Activated CD4-positive, alpha-beta memory T cell treated with anti-CD3 and anti-CD28 coated beads, Interleukin-2, amount 10 ng/mL, durations not matched to agents 7 days and 5 days (primary cell): ENCODE measurements around the gene CASD1. TPM values are rescaled to one million over a fixed set of nuclear protein-coding genes. Genes with fewer than 3 reads are reported as not detected.

Experiments used
- CTCF ChIA-PET: fragments of 350-600 bp; sonication (Branson Sonifier 250); formaldehyde crosslinking; loops from one replicate; lab custom pipeline; 2021; ENCODE audit warnings: antibody characterized with exemption, inconsistent platforms; lab: Charles Lee
- POLR2A ChIA-PET: fragments of 350-600 bp; sonication (Branson Sonifier 250); formaldehyde crosslinking; loops from one replicate; lab custom pipeline; 2021; ENCODE audit warnings: antibody characterized with exemption; lab: Charles Lee
- DNase-seq: peaks from one replicate; pipeline ENCODE4 v3.0.0-alpha.2; 2020
- H3K27ac Mint-ChIP-seq: one replicate; pipeline ENCODE4 v1.8.0; 2021; ENCODE audit warnings: mild to moderate bottlenecking, mixed read lengths
- H3K27me3 Mint-ChIP-seq: one replicate; pipeline ENCODE4 v1.8.0; 2021; ENCODE audit warnings: mixed read lengths
- H3K36me3 Mint-ChIP-seq: one replicate; pipeline ENCODE4 v1.8.0; 2021; ENCODE audit warnings: low read depth, mixed read lengths
- H3K4me1 Mint-ChIP-seq: one replicate; pipeline ENCODE4 v1.8.0; 2021; ENCODE audit warnings: mixed read lengths
- H3K4me3 Mint-ChIP-seq: one replicate; pipeline ENCODE4 v1.8.0; 2021; ENCODE audit warnings: mild to moderate bottlenecking, mixed read lengths
- H3K9me3 Mint-ChIP-seq: one replicate; pipeline ENCODE4 v1.8.0; 2021; ENCODE audit warnings: mixed read lengths
- total RNA-seq, 2 experiments: library from RNA; stranded (reverse); gene quantifications; one replicate each; pipeline ENCODE4 v1.2.3, GENCODE V29; 2021

The CASD1 gene
- total RNA-seq, 2 experiments from 2014 or later = 9.6 to 13.0 TPM

DNA sequence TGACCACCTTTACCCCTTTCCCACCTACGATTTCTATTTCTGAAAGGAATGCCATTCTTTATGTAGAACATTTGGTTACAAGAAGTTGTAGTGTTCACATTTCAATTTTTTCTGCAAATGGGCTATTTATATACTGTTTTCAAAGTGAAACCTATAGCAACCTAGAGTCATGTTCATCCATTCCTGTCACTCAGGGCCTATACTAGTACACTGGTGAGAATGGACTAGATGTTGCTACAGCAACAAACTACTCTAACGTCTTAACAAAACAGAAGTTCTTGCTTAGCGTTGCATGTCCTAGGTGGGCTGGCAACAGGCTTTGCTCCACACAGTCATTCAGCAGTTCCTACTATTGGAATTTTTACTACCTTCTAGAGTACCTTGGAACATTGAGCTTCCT is 16.3 kb downstream of the CASD1 start:
- H3K4me1 Mint-ChIP-seq = no peaks in the 10 kb centered on the region
- POLR2A ChIA-PET = no interaction called here
- H3K36me3 Mint-ChIP-seq = peaks cover 13% of the 10 kb centered on the region
- no peak overlapping the region for H3K27ac Mint-ChIP-seq
- H3K4me3 Mint-ChIP-seq = no peak overlapping the region
- H3K9me3 Mint-ChIP-seq = no peaks in the 10 kb centered on the region
- CTCF ChIA-PET = no interaction called here
- DNase-seq = no peak
- H3K27me3 Mint-ChIP-seq = no peaks in the 10 kb centered on the region

DNA sequence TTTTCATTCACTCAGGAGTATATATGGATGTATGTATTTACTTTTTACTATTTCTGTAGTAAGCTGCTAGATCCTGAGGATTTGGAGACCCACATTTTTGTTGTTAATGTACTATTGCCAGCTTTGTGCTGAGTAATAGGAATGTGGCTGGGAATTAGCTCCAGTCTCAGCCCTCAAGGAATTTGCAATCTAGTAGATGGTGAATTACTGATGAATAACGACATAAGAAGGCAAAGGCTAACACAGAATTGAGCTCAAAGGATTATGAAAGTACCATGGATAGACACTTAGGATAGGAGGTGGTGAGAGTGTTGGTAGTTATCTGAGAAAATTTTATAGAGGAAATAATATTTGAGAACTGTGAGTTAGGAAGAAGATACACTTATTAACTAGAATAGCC is 19.9 kb downstream of the CASD1 start:
- ChIA-PET POLR2A (interaction anchor here (1.5 kb wide), 1 partner anchor 18 kb away, joined by 3 read pairs; no protein-coding TSS in a partner anchor), CTCF (no interaction called here)
- no peak overlapping the region for H3K27ac Mint-ChIP-seq
- no peak for DNase-seq
- no peaks in the 10 kb centered on the region for H3K9me3 Mint-ChIP-seq
- H3K27me3 Mint-ChIP-seq = no peaks in the 10 kb centered on the region
- H3K36me3 Mint-ChIP-seq = peaks cover 14% of the 10 kb centered on the region
- H3K4me1 Mint-ChIP-seq = no peaks in the 10 kb centered on the region
- H3K4me3 Mint-ChIP-seq = no peak overlapping the region

DNA sequence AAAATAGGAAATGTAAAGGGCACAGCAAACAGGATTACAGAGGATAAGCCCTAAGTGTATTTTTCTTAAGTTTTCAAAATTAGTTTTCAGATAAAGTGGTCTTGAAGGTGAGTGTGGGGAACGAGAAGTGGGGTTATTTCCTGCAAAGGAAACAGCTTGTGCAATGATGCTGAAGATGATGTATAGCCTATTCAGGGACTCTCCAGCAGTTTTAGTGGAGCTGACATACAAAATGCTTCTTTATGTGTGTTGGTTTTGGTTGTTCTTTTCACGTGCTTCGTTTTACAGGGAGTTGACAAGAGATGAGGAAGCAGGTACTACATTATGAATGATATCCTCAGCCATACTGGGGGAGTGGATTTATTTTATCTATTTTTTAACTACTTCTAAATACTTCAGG is 20.5 kb downstream of the CASD1 start:
- ChIA-PET POLR2A (interaction anchor here (1.5 kb wide), 1 partner anchor 18 kb away, joined by 3 read pairs; no protein-coding TSS in a partner anchor), CTCF (no interaction called here)
- no peaks in the 10 kb centered on the region for H3K4me1 Mint-ChIP-seq
- H3K27me3 Mint-ChIP-seq = no peaks in the 10 kb centered on the region
- no peak for DNase-seq
- peaks cover 19% of the 10 kb centered on the region for H3K36me3 Mint-ChIP-seq
- H3K27ac Mint-ChIP-seq = no peak overlapping the region
- no peaks in the 10 kb centered on the region for H3K9me3 Mint-ChIP-seq
- H3K4me3 Mint-ChIP-seq = no peak overlapping the region

DNA sequence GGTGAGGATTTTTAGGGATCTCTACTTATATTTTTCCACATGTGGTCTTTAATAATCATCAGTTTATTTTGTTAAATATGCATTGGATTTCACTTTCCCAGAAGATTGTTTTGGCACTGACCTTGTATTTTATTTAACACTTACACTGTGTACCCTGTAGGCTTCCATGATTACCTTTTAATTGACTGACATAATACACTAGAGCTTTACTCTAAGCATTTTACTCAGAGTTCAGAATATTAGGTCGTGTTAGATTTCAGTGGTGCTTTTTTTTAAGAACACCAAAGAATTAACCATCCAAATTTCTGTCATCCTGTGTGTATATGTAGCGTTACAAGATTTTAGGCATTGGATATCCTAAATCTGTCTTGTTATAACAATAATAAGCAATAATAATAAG is 23.1 kb downstream of the CASD1 start:
- Mint-ChIP-seq H3K4me3 (no peak overlapping the region), H3K9me3 (no peaks in the 10 kb centered on the region), H3K36me3 (peaks cover 29% of the 10 kb centered on the region), H3K27ac (no peak overlapping the region), H3K27me3 (no peaks in the 10 kb centered on the region), H3K4me1 (no peaks in the 10 kb centered on the region)
- ChIA-PET CTCF (no interaction called here), POLR2A (no interaction called here)
- DNase-seq = no peak

DNA sequence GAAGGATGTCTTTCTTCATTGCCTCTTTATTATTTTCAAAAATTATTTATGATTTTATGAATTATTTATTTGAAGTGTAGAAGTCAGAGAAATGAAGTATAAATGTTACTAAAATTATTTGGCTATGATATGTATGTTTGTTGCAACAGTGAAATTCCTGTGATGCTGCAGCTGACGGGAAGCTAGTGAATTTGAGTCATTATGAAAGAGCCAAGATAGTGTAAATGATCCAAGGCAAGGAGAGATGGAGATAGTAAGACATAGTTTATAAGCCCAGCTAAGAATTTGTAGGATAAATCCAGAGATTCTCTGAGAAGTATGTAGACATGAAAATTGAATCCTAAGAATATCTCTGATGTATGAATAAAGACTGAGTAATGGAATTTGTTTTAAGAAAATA is 30.8 kb downstream of the CASD1 start:
- POLR2A ChIA-PET = no interaction called here
- no peaks in the 10 kb centered on the region for H3K27me3 Mint-ChIP-seq
- no peak overlapping the region for H3K4me3 Mint-ChIP-seq

DNA sequence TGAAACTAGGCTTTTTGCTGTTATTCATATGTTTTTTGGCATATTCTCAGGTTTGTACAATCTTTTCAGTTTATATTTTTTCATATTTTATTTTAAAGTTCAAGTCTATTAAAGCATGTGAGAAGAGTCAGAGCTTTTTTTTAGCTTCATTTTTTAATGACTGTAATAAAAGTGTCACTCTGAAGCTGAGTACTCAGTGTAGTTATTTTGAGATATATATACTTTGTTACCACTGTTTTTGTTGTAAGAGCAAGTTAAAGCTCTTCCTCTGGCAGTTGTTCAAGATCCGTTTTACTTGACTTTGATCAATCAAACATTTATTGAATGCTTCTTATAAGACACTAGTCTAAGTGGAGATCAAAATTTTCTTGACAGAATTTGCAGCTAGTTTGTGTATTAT is 37.5 kb downstream of the CASD1 start:
- H3K27ac Mint-ChIP-seq = no peak overlapping the region
- no peaks in the 10 kb centered on the region for H3K27me3 Mint-ChIP-seq
- H3K36me3 Mint-ChIP-seq = peaks cover 10% of the 10 kb centered on the region
- DNase-seq = no peak
- H3K9me3 Mint-ChIP-seq = no peaks in the 10 kb centered on the region
- ChIA-PET POLR2A (no interaction called here), CTCF (no interaction called here)
- no peak overlapping the region for H3K4me3 Mint-ChIP-seq
- H3K4me1 Mint-ChIP-seq = peaks cover 2% of the 10 kb centered on the region

More for the DNA sequence above, 30.8 kb downstream of the CASD1 start:
- DNase-seq = no peak
- H3K36me3 Mint-ChIP-seq = peaks cover 26% of the 10 kb centered on the region
- H3K9me3 Mint-ChIP-seq = no peaks in the 10 kb centered on the region
- CTCF ChIA-PET = no interaction called here
- no peak overlapping the region for H3K27ac Mint-ChIP-seq
- peaks cover 2% of the 10 kb centered on the region for H3K4me1 Mint-ChIP-seq

DNA sequence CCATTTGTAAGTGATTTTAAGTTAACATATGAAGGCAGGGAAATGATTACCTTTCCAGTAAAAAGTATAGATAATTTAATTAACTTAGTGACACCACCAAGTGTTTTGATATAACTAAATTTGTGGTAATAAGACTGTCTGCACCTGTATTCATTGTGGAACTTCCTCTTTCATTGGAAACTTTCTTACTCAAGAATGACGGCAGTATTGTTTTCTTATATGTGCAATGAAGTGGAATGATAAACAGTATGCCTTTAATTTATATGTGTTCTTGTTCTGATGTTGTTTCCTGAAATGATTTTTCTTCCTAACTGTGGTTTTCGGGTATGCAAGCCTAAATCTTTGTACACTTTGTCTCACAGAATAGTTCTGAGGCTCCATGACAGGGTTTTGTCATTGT is 46.4 kb downstream of the CASD1 start:
- Mint-ChIP-seq H3K36me3 (peaks cover 13% of the 10 kb centered on the region), H3K4me3 (no peak overlapping the region), H3K9me3 (no peaks in the 10 kb centered on the region), H3K27me3 (no peaks in the 10 kb centered on the region), H3K27ac (no peak overlapping the region), H3K4me1 (no peaks in the 10 kb centered on the region)
- ChIA-PET POLR2A (no interaction called here), CTCF (no interaction called here)
- DNase-seq = no peak

DNA sequence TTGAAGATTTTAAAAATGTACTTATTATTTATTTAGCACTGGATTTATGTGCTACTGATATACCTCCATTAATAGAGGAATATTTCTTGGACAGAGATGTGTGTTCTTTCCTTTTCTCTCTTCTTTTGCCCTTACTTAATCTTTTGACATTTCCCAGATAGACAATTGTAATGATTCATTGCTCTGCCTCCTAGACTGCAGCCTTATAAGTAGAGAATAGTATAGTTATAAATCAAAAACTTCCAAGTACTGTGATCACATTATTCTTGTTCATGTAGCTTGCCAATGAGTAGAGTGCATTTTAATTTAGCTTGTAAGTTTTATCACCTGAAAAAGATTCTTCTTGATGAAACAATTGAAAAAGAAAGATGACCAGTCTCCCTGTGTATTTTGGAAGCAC is 47.6 kb downstream of the CASD1 start:
- Mint-ChIP-seq H3K36me3 (peaks cover 13% of the 10 kb centered on the region), H3K27me3 (no peaks in the 10 kb centered on the region), H3K4me3 (no peak overlapping the region), H3K9me3 (no peaks in the 10 kb centered on the region), H3K27ac (no peak overlapping the region), H3K4me1 (no peaks in the 10 kb centered on the region)
- CTCF ChIA-PET = no interaction called here
- POLR2A ChIA-PET = no interaction called here
- DNase-seq = no peak

DNA sequence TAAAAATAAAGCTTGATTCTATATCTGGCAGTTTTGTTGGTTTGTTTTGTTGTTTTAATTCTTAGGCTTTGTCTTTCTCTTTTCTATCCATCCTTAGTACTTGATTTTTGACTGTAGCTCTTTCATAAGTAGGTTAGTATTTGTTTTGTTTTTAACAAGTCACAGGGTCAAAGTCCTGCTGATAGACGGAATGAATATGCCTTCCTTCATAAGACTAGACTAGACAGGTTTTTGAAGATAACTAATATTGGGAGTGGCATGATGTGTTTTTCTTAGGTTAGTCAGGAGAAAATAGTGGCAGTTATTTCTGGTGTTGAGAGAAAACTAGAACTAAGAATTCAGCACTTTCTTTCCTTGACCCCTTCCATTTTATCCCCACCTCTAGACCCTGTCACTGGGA is 50.4 kb downstream of the CASD1 start:
- Mint-ChIP-seq H3K27me3 (no peaks in the 10 kb centered on the region), H3K9me3 (no peaks in the 10 kb centered on the region), H3K4me3 (no peak overlapping the region), H3K36me3 (peaks cover 6% of the 10 kb centered on the region), H3K4me1 (no peaks in the 10 kb centered on the region), H3K27ac (no peak overlapping the region)
- CTCF ChIA-PET = no interaction called here
- POLR2A ChIA-PET = no interaction called here
- no peak for DNase-seq

DNA sequence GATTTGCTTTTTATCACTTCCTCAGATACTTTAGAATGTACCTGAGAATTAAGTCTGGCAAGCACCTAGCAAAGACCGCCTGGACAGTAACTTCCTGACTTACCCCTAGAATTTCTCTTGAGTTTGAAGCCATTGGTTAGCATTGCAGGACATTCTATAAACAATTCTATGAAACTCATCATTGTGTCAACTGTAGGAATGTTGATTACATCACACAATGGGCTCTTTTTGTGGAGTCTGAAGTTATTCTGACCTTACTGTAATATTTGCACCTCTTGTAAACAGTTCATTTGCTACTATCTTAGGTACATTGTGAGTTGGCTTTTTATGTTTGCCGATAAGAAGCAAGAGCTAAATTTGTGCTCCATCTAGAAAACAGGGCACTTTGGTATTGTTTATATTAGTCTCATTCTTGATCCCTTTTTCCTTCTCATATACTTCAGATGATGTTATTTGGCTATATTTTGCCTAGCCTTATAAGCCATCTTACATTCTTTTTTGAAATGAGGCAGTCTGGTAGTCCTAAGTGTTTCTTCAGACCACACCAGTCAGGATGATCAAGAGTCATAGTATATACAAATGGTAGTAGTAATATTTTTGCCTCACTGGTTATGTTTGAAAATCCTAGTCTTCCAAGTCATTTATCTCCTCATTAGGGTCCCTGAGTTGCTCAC is 52.4 kb downstream of the CASD1 start:
- H3K27ac Mint-ChIP-seq = no peak overlapping the region
- no peaks in the 10 kb centered on the region for H3K4me1 Mint-ChIP-seq
- ChIA-PET POLR2A (interaction anchor here (0.7 kb wide), 1 partner anchor 949 kb away, joined by 3 read pairs; no protein-coding TSS in a partner anchor), CTCF (no interaction called here)
- H3K27me3 Mint-ChIP-seq = no peaks in the 10 kb centered on the region
- H3K9me3 Mint-ChIP-seq = no peaks in the 10 kb centered on the region
- peaks cover 6% of the 10 kb centered on the region for H3K36me3 Mint-ChIP-seq
- DNase-seq = no peak
- H3K4me3 Mint-ChIP-seq = no peak overlapping the region

DNA sequence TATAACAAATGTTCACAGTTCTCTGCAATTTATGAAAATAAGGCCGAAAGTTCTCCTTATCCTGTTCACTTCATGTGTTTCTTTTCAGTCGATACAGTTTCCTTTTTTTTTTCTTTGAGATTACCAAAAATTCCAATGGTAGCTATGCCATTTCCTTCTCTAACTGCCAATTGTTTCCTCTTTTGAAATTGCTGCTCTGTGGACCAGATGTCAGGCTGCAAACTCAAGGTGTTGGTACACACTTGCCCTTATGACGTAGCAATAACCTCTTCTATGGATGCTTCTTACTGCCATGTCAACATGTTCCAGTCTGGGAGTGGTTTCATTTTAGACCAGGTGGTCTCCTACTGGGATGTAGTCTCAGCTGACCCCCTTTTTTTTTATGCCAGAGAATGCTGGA is 52.9 kb downstream of the CASD1 start:
- Mint-ChIP-seq H3K4me1 (no peaks in the 10 kb centered on the region), H3K4me3 (no peak overlapping the region), H3K27ac (no peak overlapping the region), H3K36me3 (peaks cover 6% of the 10 kb centered on the region), H3K9me3 (no peaks in the 10 kb centered on the region), H3K27me3 (no peaks in the 10 kb centered on the region)
- no peak for DNase-seq
- POLR2A ChIA-PET = interaction anchor here (0.7 kb wide), 1 partner anchor 948 kb away, joined by 3 read pairs; no protein-coding TSS in a partner anchor
- CTCF ChIA-PET = no interaction called here

DNA sequence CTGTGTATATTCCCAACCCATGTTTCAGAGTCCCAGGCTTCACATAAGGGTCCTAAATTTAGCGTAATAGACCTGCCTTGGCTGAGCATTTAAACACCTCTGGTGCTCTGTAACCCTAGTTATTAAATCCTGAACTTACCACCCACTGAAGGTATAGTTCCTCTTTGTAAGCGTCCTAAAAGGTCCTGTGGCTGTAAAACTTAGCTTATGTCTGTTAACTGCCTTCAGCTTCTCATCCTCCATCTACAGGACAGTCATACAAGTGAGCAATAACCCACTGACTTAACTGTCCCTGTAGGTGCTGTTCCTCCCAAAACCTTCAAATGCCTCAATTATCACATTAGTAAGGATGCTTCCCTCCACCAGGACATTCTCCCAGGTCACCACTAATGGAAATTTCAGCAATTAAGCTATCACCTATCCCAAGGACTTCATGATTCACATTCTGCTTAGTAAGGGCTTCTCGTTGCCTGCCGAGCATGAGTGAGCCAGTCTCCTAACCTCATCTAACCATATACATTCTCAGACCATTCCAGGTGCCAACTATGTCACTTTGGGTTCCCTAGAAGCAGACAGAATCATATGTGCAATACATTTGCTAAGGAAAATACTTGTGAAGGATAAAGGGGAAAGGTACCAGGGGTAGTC is 55.8 kb downstream of the CASD1 start:
- Mint-ChIP-seq H3K27ac (no peak overlapping the region), H3K27me3 (no peaks in the 10 kb centered on the region), H3K9me3 (no peaks in the 10 kb centered on the region), H3K36me3 (no peaks in the 10 kb centered on the region), H3K4me3 (no peak overlapping the region), H3K4me1 (no peaks in the 10 kb centered on the region)
- ChIA-PET POLR2A (no interaction called here), CTCF (interaction anchor here (0.9 kb wide), 1 partner anchor 47 kb away, joined by 3 read pairs; no protein-coding TSS in a partner anchor)
- no peak for DNase-seq

DNA sequence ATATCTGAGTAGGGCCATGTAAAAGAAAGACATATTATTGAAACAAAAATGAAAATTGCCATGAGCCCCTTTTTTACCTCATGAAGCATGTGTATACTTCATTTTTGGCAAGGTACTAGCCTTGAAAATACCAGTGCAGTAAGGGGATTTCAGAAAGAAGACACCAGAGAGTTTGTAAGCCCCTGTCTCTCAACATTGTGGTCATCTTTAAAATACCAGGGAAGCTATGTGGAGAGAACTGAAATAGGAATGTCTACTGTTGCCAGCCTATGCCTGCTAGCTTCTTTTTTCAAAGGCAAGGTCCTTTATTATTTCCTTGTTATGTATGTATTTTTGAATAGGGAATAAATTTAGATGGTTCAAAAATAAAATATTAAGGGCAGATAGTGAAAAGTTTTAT is 57.8 kb downstream of the CASD1 start:
- CTCF ChIA-PET = no interaction called here
- POLR2A ChIA-PET = no interaction called here
- Mint-ChIP-seq H3K27ac (no peak overlapping the region), H3K27me3 (no peaks in the 10 kb centered on the region), H3K9me3 (peaks cover 2% of the 10 kb centered on the region), H3K4me3 (no peak overlapping the region), H3K4me1 (no peaks in the 10 kb centered on the region), H3K36me3 (peaks cover 4% of the 10 kb centered on the region)
- no peak for DNase-seq

DNA sequence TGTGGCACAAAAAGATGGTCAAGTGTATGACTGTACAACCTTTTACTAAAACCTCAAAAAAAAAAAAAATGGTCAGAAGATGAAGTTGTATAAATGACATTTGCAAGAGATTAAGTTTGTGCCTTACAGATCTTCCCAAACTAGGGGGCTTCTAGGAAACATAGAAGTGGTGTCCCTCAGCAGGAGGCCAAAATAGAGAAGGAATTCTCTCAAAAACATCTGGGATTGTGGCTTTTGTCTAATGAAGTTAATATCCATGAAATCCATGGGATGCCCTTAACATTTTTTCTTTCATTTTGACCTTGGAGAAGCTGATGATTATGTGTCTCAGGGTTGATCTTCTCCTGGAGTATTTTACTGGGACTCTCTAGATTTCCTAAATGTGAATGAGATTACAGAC is 62.2 kb downstream of the CASD1 start:
- peaks cover 22% of the 10 kb centered on the region for H3K9me3 Mint-ChIP-seq
- no peaks in the 10 kb centered on the region for H3K27me3 Mint-ChIP-seq
- DNase-seq = no peak
- H3K36me3 Mint-ChIP-seq = peaks cover 29% of the 10 kb centered on the region
- ChIA-PET POLR2A (no interaction called here), CTCF (no interaction called here)
- H3K27ac Mint-ChIP-seq = no peak overlapping the region
- no peaks in the 10 kb centered on the region for H3K4me1 Mint-ChIP-seq
- H3K4me3 Mint-ChIP-seq = no peak overlapping the region
